Measurements from ENCODE around the gene KCNK10.

- TF ChIP-seq CTCF (IDR thresholded peaks at IDR 0.05; ENCODE audit: insufficient read depth, low read length) (no peak), SPI1 (IDR thresholded peaks at IDR 0.05; ENCODE audit: borderline replicate concordance, low read depth) (no peak), POLR2AphosphoS5 (IDR thresholded peaks at IDR 0.05; ENCODE audit: low read depth) (no peak)
Observed at GRCh38 chr14:88227693-88228092, 95.4 kb downstream of the KCNK10 start.

Measured in HL-60 (cell line).